Activated T-helper 17 cell treated with anti-CD3 and anti-CD28 coated beads, Interleukin-2, amount 50 U/mL, for 72 hours (primary cell): ENCODE results near the gene TTC9C. TPM values are rescaled to one million over a fixed set of nuclear protein-coding genes. Genes with fewer than 3 reads are reported as not detected.

ENCODE experiments used
- ATAC-seq: fragments of 150-1000 bp; cut with Tn5 transposase; replicated peaks from 2 replicates; pipeline ENCODE4 v1.10.0; 2021; ENCODE audit warnings: mild to moderate bottlenecking, moderate library complexity
- H3K27ac Mint-ChIP-seq: one replicate; pipeline ENCODE4 v1.8.0; 2022; ENCODE audit warnings: mixed read lengths
- H3K27me3 Mint-ChIP-seq: one replicate; pipeline ENCODE4 v1.8.0; 2022; ENCODE audit warnings: mixed read lengths
- H3K36me3 Mint-ChIP-seq: one replicate; pipeline ENCODE4 v1.8.0; 2022; ENCODE audit warnings: low read depth, mild to moderate bottlenecking, mixed read lengths
- H3K4me1 Mint-ChIP-seq: one replicate; pipeline ENCODE4 v1.8.0; 2022; ENCODE audit warnings: mixed read lengths
- H3K4me3 Mint-ChIP-seq: one replicate; pipeline ENCODE4 v1.8.0; 2022; ENCODE audit warnings: mild to moderate bottlenecking, mixed read lengths
- H3K9me3 Mint-ChIP-seq: one replicate; pipeline ENCODE4 v1.8.0; 2022; ENCODE audit warnings: mixed read lengths
- total RNA-seq, 2 donors: library from RNA; stranded (reverse); gene quantifications; one replicate each; pipeline ENCODE4 v1.2.3, GENCODE V29; 2022

Gene TTC9C
- total RNA-seq, 2 donors from 2014 or later, result 49.9 to 56.2 TPM

DNA sequence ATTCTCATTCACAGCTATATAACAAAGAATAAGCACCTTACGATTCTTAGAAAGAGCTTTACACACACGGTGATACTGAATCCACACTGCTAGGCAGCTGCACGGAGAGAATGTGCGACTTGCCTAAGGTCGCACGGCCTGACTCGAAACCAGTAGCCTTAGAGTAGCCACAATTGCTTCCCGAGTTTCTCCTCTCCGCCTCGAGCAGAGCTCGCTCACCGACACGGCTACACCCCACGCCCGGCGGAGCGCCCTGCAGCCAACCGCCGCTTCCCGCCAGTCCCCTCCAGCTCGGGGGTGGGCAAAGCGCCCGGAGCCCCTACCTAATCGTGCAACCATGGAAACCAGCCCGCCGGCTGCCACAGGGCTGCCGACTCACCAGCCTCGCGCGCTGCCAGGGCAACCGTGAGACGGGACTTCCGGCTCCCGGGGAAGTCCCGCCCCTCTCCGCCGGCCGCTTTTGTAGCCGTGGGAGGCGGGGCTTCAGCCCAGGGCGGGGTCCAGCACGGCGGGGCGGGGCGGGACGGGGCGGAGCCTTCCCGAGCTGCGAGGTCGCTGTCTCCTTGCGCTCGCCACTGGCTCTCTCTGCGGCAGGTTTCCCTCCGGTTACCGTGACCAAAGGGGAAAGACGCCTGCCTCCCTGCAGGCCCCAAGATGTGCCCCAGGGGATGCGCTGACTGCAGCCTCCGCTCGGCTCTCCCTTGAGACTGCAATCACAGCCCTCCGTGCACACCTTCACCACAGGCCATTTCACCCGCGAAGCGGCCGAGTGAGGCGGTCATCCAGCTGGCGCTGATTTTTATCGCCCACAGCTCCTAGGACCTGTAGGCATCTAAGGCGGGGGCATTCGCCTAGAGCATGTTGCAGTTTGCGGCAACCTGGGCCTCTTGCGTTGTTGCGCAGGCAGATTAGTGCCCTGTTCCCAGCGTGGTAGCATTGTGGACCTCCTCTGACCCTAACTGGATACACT, 22.1 kb upstream of the TTC9C start:
- Mint-ChIP-seq H3K36me3 (peaks cover 51% of the 10 kb centered on the region), H3K27me3 (no peaks in the 10 kb centered on the region), H3K4me1 (peaks cover 30% of the 10 kb centered on the region), H3K27ac (peak overlapping the region; percentile 46), H3K4me3 (peak overlapping the region; percentile 80), H3K9me3 (no peaks in the 10 kb centered on the region)
- peak; percentile 77 for ATAC-seq

DNA sequence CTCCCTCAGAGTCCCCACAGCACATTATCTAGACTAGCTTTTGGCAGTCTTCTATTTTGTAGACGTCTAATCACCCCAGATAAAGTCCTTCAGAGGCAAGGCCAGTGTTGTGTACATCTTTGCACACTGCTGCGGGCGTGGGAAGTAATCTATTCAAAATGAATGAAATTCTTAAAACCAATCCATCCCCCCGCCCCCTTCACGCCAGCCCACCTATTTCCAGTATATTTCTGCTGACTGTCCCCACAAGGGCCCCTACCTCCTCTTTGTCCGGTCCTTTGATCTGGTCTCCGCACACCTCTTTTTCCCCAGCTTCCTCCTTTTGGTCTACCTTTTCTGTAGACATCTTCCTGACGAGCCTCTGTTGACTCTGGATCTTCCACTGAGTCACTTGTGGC, 21.4 kb upstream of the TTC9C start:
- Mint-ChIP-seq H3K36me3 (peaks cover 51% of the 10 kb centered on the region), H3K9me3 (no peaks in the 10 kb centered on the region), H3K4me1 (peaks cover 30% of the 10 kb centered on the region), H3K27ac (no peak overlapping the region), H3K27me3 (no peaks in the 10 kb centered on the region), H3K4me3 (peak overlapping the region; percentile 80)
- no peak for ATAC-seq

DNA sequence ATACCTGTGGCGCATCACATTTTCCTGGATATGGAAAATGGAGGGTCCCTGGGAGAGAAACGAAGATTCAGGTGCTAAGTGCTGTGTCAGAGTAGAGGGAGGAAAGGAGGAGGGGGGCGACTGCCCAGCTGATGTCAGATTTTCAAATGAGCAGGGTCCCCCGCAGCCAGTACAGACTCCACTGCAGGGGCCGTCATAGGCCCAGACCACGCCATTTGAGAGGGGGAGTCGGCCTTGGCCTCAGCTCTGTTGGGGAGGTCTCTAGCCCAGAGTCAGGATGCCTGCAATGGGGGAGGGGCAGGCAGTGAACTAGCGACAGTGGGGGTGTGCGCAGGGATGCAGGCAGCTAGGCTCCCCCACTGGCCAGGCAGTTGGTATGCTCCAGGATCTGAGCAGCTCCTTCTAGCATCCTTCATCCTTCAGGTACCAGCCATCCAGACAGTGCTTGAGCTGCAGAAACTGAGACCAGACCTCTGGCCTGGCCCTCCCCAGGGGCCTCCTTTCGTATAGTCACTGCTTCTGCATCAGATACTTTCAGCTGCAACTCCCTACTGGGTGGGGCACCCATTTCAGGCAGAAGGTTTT, 20.9 kb upstream of the TTC9C start, which contains the start of the genes BSCL2 and GNG3:
TSS of gene BSCL2 (minus strand) at position 148 of the 585 bp plus-strand sequence. CDS start 229 bp downstream, outside the sequence.
TSS of gene GNG3 (plus strand) at position 400 of the 585 bp plus-strand sequence. CDS start 620 bp downstream, outside the sequence.
- Mint-ChIP-seq H3K36me3 (peaks cover 51% of the 10 kb centered on the region), H3K4me1 (peaks cover 30% of the 10 kb centered on the region), H3K9me3 (no peaks in the 10 kb centered on the region), H3K4me3 (peak within 1 kb of the TSS; percentile 97), H3K27ac (peak within 1 kb of the TSS; percentile 97), H3K27me3 (no peaks in the 10 kb centered on the region)
- no peak for ATAC-seq

DNA sequence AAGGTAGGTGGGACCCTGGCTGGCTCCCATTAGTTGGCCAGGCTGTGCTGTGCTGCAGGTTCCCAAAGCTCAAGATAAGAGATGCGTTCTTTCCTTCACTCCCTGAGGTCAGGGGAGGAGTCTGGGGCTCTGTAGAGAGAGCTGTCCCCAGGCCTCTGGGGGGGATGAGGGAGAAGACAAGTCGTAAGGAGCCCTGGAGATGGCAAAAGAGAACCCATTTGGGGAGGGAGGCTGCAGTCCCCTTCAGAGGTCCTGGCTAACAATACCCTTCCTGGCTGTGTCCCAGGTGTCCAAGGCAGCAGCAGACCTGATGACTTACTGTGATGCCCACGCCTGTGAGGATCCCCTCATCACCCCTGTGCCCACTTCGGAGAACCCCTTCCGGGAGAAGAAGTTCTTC, 19.9 kb upstream of the TTC9C start:
- peaks cover 34% of the 10 kb centered on the region for H3K4me1 Mint-ChIP-seq
- peak overlapping the region; percentile 97 for H3K4me3 Mint-ChIP-seq
- peaks cover 57% of the 10 kb centered on the region for H3K36me3 Mint-ChIP-seq
- no peaks in the 10 kb centered on the region for H3K27me3 Mint-ChIP-seq
- no peak for ATAC-seq
- H3K27ac Mint-ChIP-seq, result peak overlapping the region; percentile 97
- H3K9me3 Mint-ChIP-seq, result no peaks in the 10 kb centered on the region

DNA sequence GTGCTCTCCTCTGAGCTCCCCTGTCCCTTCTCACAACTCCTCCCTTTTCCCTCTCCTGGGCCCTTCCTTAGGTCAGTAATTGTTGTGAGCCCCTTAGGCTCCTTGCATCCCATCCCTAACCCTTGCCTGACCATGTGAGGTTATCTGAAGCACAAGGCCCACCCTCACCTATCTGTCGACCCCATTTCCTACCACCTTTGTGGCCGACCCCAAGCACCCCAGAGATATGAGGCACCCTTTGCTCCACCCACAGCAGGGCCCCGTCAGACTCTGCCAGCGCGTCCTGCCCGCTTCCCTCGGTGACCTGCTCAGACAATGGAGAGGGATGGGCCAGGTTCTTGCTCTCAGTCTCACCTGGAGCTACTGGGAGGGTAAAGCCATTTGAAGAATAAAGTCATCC, 19.5 kb upstream of the TTC9C start:
- Mint-ChIP-seq H3K27me3 (no peaks in the 10 kb centered on the region), H3K36me3 (peaks cover 59% of the 10 kb centered on the region), H3K4me1 (peaks cover 38% of the 10 kb centered on the region), H3K27ac (peak overlapping the region; percentile 97), H3K4me3 (peak overlapping the region; percentile 97), H3K9me3 (no peaks in the 10 kb centered on the region)
- ATAC-seq, result peak; percentile 39

DNA sequence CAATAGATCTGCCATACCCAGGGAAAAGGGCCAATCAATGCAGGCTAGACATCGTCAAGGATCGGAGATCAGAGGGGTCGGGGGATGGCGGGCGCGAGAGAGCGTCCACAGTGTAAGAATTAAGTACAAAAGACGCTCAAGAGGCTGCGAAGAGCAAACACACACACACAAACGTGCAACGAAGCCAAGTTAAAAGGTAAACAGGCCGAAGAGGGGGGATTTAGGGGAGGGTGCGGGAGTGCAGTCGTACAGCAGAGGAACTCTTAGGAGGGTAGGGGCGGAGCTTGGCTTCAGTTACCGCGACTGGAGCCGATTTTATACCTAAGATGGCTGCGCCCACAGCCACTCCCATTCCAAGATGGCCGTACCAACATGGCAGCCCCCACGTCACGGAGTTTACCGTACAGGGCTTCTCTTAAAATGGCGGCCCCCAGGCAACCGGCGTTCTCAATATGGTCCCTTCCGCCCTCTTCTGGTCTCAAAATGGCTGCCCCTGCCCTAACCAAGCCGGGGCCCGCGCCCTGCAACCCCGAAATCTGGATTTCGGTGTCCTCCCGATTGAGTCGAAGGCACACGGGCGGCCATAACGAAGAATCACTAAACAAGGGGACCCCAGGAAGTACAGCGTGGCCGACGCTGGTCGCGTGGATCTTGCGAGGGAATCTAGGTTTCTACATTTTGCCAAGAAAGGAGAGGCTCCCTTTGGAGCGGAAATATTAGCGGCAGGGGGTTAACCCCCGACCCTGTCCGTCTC, 18.9 kb upstream of the TTC9C start:
- Mint-ChIP-seq H3K36me3 (peaks cover 63% of the 10 kb centered on the region), H3K9me3 (no peaks in the 10 kb centered on the region)
- peak; percentile 85 for ATAC-seq

DNA sequence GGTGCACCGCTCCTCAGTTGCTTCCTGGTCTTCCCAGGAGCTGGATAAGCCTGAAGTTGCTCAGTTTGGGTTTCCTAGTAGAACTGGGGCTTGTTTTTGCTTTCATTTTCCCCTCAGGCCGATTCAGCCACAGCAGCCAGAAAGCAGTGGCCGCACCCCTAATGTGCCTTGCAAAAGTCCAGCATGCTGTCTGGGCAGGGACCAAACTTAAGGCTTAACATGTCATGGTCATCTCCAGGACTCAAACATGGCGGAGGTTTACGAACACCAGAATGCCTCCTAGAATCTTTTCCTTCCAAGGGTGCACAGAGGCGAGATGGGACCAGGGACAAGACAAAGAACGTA, 18.3 kb upstream of the TTC9C start:
- Mint-ChIP-seq H3K4me3 (peak overlapping the region; percentile 97), H3K27ac (peak overlapping the region; percentile 97), H3K4me1 (peaks cover 49% of the 10 kb centered on the region), H3K9me3 (no peaks in the 10 kb centered on the region), H3K27me3 (no peaks in the 10 kb centered on the region), H3K36me3 (peaks cover 69% of the 10 kb centered on the region)
- no peak for ATAC-seq

More for the DNA sequence above, 18.9 kb upstream of the TTC9C start:
- Mint-ChIP-seq H3K4me1 (peaks cover 44% of the 10 kb centered on the region), H3K4me3 (peak overlapping the region; percentile 97), H3K27me3 (no peaks in the 10 kb centered on the region), H3K27ac (peak overlapping the region; percentile 97)

DNA sequence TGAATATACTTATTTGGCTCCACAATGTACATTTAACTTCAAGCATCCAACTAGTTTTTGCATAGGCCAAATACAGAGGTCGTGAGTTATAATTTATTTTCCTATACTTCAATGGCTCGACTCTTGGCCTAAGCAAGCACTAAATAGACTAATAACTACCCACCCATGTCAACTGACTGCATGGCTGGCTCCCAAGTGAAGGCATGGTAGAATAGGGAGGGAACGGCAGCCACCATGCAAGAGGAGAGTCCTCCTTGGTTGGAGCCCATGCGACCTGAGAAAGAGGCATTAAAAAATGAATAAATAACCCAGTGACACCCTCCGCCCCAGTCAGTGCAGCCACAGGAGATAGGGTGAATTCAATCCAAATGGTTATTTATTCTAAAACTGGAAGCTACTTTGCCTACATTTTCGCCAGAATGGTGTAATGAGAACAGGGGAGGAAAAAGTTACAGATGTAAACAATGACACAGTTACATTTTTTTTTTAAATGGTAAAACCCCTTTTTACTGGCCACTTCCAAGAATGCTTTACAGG, 15.9 kb upstream of the TTC9C start:
- Mint-ChIP-seq H3K9me3 (no peaks in the 10 kb centered on the region), H3K4me3 (peak overlapping the region; percentile 59)

DNA sequence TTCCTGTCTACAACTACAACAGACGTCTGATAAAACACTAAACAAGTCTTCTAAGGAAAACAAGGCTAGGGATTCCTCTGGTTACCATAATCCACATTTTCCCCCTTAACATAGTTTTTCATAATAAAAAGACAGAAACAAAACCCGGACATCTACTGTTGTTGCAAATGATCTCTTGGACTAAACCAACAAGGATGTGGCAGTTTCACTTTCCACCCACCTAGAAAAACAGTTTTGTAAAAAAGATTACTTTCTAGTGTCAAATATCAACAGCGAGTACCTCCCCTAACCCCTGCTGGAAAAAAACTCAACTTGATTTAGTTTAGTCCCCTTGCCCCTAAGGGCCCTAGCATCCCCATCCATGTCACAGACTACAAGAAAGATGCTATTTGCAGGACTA, 15.4 kb upstream of the TTC9C start:
- Mint-ChIP-seq H3K27me3 (no peaks in the 10 kb centered on the region), H3K27ac (peak overlapping the region; percentile 72), H3K4me3 (peak overlapping the region; percentile 59), H3K4me1 (peaks cover 42% of the 10 kb centered on the region), H3K9me3 (no peaks in the 10 kb centered on the region), H3K36me3 (peaks cover 95% of the 10 kb centered on the region)
- no peak for ATAC-seq

More for the DNA sequence above, 15.9 kb upstream of the TTC9C start:
- Mint-ChIP-seq H3K27me3 (no peaks in the 10 kb centered on the region), H3K4me1 (peaks cover 40% of the 10 kb centered on the region), H3K27ac (peak overlapping the region; percentile 72), H3K36me3 (peaks cover 92% of the 10 kb centered on the region)
- ATAC-seq, result no peak

DNA sequence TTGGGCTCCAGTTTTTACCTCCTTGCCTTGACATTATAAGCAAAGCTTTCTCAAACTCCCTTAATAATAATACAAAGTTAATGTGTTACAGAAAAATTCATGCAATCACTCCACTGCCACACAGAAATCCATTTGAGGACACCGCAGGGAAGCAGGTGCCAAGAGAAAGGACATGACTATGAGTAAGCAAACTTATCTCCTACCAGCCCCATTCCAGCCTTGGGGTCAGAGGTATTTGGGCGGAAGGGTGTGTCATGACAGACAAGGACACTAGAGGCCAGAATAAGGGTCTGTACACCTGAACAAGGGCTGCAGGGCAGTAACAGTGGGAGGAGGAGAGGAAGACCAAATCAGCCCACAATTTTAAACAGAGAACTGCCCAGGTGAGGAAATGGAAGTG, 14.9 kb upstream of the TTC9C start:
- no peak for ATAC-seq
- H3K4me1 Mint-ChIP-seq, result peaks cover 46% of the 10 kb centered on the region
- H3K4me3 Mint-ChIP-seq, result peak overlapping the region; percentile 59
- H3K36me3 Mint-ChIP-seq, result peaks cover 97% of the 10 kb centered on the region
- H3K27me3 Mint-ChIP-seq, result no peaks in the 10 kb centered on the region
- no peaks in the 10 kb centered on the region for H3K9me3 Mint-ChIP-seq
- peak overlapping the region; percentile 72 for H3K27ac Mint-ChIP-seq

DNA sequence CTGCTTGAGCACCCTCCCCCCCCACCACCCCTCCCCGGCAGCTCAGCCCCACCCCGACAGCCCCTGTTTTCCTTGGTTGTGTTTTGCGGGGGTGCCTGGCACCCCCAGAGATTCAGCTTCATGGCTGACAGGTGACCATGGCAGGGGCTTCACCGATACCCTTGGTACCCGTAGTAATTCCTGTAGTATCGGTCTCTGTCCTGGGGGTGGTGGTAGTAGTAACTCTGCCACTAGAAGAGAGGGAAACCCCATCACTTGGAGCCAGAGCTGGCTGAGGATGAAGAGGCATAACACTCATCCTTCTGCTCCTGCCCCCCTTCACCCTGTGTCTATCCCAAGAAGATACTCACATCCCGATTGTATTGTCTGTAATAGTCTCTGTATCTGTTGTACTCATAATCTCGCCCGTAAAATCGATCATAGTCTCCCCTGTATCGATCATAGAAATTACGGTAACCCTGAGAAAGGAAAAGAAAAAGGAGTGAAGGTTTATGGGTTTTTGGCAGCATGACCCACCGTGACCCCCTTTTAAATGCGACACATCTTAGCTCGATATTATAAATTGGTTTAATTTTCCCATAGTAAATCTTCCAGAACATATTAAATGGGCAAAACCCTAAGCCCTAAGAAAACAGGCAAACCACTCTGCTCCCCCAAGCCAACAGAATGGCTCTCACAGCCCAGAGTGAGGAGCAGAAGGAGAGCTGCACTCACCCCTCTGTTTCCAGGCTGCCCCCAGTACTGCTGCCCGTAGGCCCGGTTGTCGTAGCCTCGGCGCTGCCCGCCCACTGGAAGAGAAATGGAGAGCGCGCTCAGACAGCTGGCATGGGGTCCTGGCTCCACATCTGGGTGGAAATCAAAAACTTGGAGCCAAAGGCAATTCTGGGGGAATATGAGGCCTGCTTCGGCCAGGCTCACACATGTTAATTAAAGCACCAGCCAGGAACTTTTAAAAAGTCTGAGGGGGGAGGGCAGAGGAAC, 12.8 kb upstream of the TTC9C start:
- no peaks in the 10 kb centered on the region for H3K27me3 Mint-ChIP-seq
- H3K4me1 Mint-ChIP-seq, result peaks cover 50% of the 10 kb centered on the region
- peaks cover 100% of the 10 kb centered on the region for H3K36me3 Mint-ChIP-seq
- ATAC-seq, result no peak
- peak overlapping the region; percentile 72 for H3K27ac Mint-ChIP-seq
- H3K9me3 Mint-ChIP-seq, result no peaks in the 10 kb centered on the region
- H3K4me3 Mint-ChIP-seq, result no peak overlapping the region

DNA sequence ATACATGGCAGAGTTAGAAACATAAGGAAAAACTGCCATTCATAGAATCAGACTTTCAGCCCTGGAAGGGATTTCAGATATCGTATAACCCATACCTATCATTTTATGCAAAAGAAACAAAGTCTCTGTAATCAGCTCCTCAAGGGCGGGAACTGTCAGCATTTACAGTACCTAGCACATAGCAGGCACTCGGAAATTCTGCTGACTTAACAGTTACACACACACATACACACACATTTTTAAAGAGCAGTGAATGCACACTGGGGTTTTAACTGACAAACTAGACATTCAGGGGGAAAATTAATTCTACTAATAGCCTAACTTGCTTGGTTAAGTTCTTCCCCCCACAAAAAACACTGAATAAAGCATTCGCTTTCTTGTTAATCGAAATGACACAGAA, 12.1 kb upstream of the TTC9C start:
- no peaks in the 10 kb centered on the region for H3K27me3 Mint-ChIP-seq
- peaks cover 50% of the 10 kb centered on the region for H3K4me1 Mint-ChIP-seq
- ATAC-seq, result no peak
- H3K36me3 Mint-ChIP-seq, result peaks cover 100% of the 10 kb centered on the region
- H3K4me3 Mint-ChIP-seq, result no peak overlapping the region
- no peaks in the 10 kb centered on the region for H3K9me3 Mint-ChIP-seq
- H3K27ac Mint-ChIP-seq, result peak overlapping the region; percentile 72

DNA sequence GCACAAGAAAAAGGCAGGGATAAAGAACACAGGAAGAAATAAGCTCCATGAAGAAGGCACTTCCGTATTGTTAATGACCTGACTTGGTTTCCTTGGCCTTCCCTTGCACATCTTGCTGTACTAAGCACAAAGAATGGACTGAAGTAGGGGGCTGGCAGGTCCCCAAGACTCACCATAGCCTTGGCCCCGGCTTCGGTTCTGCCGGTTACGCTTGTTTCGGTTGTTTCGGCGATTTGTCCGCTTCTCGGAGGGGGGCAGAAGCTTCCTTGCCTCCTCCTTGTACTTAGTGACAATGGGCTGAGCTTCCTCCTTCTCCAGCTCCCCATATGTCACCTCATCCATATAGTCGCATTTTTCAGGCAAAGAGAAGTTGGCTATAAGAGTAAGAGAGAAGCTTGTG, 11.5 kb upstream of the TTC9C start:
- Mint-ChIP-seq H3K9me3 (no peaks in the 10 kb centered on the region), H3K27ac (peak overlapping the region; percentile 46), H3K36me3 (peaks cover 100% of the 10 kb centered on the region), H3K4me3 (no peak overlapping the region), H3K4me1 (peaks cover 50% of the 10 kb centered on the region), H3K27me3 (no peaks in the 10 kb centered on the region)
- no peak for ATAC-seq
